ENCODE measurements around the gene DOHH. TPM values are rescaled to one million over a fixed set of nuclear protein-coding genes. Genes with fewer than 3 reads are reported as not detected.

Gene DOHH
- total and polyA plus RNA-seq, 9 of the 15 experiments (the other 6 are each of a cell fraction or from before 2014, with no cell fraction given), result 0.14 to 47.2 (median 5.1) TPM

DNA sequence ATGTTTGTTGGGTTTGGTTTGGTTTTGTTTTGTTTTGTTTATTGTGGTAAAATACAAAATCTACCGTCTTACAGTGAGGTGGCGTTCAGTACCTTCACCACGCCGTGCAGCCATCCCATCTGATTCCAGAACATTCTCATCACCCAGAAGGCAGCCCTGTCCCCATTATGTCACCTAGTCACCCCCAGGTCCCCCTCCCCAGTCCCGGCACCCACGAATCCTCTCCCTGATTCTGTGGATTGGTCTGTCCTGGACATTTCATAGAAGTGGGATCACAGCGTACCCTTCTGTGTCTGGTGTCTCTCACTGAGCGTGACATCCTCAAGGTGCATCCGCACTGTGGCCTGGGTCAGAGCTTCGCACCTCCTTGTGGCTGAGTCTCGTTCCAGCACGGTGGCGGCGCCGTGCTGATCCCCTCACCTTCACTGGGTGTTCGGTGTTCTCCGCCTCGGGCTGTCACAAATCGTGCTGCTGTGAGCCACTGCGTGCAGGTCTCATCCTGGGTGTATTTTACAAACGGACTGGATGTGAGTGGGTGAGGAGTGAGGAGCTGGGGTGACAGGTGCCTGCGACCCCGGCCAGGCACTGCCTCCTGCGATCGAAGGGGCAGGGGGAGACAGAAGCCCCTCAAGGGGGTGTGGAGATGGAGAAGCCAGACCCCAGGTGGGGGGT lies 37.9 kb upstream of the DOHH start (continued):
- TF ChIP-seq JUNB (CRISPR knock-in tag; conservative IDR thresholded peaks at IDR 0.05) (no peak), RNF2 (IDR thresholded peaks at IDR 0.05) (no peak), CAMTA2 (CRISPR knock-in tag; conservative IDR thresholded peaks at IDR 0.05) (no peak), TOE1 (IDR thresholded peaks at IDR 0.05; ENCODE audit: borderline replicate concordance) (no peak), TOE1 (CRISPR knock-in tag; IDR thresholded peaks at IDR 0.05; ENCODE audit: borderline replicate concordance, low read depth) (no peak), TEAD4 (IDR thresholded peaks at IDR 0.05; ENCODE audit: low read length) (no peak), TEAD4 (CRISPR knock-in tag; IDR thresholded peaks at IDR 0.05; ENCODE audit: borderline replicate concordance) (no peak), ETV5 (CRISPR knock-in tag; IDR thresholded peaks at IDR 0.05; ENCODE audit: low read depth) (no peak), HNRNPUL1 (IDR thresholded peaks at IDR 0.05; ENCODE audit: low read length) (no peak), NR1H2 (CRISPR knock-in tag; IDR thresholded peaks at IDR 0.05) (no peak), POLR2A (conservative IDR thresholded peaks at IDR 0.05) (peak; percentile 38), ILK (tag; IDR thresholded peaks at IDR 0.05; ENCODE audit: borderline replicate concordance, low read depth) (no peak), PYGO2 (tag; IDR thresholded peaks at IDR 0.05) (no peak), HDAC1 (IDR thresholded peaks at IDR 0.05) (no peak)
- TF ChIP-seq, protein P1, sequence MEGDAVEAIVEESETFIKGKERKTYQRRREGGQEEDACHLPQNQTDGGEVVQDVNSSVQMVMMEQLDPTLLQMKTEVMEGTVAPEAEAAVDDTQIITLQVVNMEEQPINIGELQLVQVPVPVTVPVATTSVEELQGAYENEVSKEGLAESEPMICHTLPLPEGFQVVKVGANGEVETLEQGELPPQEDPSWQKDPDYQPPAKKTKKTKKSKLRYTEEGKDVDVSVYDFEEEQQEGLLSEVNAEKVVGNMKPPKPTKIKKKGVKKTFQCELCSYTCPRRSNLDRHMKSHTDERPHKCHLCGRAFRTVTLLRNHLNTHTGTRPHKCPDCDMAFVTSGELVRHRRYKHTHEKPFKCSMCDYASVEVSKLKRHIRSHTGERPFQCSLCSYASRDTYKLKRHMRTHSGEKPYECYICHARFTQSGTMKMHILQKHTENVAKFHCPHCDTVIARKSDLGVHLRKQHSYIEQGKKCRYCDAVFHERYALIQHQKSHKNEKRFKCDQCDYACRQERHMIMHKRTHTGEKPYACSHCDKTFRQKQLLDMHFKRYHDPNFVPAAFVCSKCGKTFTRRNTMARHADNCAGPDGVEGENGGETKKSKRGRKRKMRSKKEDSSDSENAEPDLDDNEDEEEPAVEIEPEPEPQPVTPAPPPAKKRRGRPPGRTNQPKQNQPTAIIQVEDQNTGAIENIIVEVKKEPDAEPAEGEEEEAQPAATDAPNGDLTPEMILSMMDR (IDR thresholded peaks at IDR 0.05 in 2 of 3, conservative IDR thresholded peaks at IDR 0.05 in 1 of 3; ENCODE audit: insufficient read depth in 2 of 3, low read depth in 1 of 3, low read length in 3 of 3), result 0 out of 6 replicates have a peak, but pooled peaks of 2 of the 3 experiments have one; percentile 21 to 23
- TF ChIP-seq, protein P2, sequence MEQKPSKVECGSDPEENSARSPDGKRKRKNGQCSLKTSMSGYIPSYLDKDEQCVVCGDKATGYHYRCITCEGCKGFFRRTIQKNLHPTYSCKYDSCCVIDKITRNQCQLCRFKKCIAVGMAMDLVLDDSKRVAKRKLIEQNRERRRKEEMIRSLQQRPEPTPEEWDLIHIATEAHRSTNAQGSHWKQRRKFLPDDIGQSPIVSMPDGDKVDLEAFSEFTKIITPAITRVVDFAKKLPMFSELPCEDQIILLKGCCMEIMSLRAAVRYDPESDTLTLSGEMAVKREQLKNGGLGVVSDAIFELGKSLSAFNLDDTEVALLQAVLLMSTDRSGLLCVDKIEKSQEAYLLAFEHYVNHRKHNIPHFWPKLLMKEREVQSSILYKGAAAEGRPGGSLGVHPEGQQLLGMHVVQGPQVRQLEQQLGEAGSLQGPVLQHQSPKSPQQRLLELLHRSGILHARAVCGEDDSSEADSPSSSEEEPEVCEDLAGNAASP (IDR thresholded peaks at IDR 0.05), result no peak
- TF ChIP-seq, protein P3, sequence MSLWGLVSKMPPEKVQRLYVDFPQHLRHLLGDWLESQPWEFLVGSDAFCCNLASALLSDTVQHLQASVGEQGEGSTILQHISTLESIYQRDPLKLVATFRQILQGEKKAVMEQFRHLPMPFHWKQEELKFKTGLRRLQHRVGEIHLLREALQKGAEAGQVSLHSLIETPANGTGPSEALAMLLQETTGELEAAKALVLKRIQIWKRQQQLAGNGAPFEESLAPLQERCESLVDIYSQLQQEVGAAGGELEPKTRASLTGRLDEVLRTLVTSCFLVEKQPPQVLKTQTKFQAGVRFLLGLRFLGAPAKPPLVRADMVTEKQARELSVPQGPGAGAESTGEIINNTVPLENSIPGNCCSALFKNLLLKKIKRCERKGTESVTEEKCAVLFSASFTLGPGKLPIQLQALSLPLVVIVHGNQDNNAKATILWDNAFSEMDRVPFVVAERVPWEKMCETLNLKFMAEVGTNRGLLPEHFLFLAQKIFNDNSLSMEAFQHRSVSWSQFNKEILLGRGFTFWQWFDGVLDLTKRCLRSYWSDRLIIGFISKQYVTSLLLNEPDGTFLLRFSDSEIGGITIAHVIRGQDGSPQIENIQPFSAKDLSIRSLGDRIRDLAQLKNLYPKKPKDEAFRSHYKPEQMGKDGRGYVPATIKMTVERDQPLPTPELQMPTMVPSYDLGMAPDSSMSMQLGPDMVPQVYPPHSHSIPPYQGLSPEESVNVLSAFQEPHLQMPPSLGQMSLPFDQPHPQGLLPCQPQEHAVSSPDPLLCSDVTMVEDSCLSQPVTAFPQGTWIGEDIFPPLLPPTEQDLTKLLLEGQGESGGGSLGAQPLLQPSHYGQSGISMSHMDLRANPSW (CRISPR knock-in tag; IDR thresholded peaks at IDR 0.05), result no peak
- TF ChIP-seq, protein P4, sequence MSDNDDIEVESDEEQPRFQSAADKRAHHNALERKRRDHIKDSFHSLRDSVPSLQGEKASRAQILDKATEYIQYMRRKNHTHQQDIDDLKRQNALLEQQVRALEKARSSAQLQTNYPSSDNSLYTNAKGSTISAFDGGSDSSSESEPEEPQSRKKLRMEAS (CRISPR knock-in tag; IDR thresholded peaks at IDR 0.05), result no peak
